Ishikawa (cell line): Measurements from ENCODE around the gene IFI27L1.

ENCODE experiments used
- EGR1 ChIP-seq: IDR thresholded peaks from 2 replicates; pipeline ENCODE4 v1.6.1; 2012
- EP300 ChIP-seq: IDR thresholded peaks from 2 replicates; pipeline ENCODE4 v1.6.1; 2012; ENCODE audit warnings: borderline replicate concordance
- RAD21 ChIP-seq: IDR thresholded peaks from 2 replicates; pipeline ENCODE4 v1.6.1; 2012; ENCODE audit warnings: low read depth
- TAF1 ChIP-seq: IDR thresholded peaks from 2 replicates; pipeline ENCODE4 v1.6.1; 2012; ENCODE audit warnings: low read depth, mild to moderate bottlenecking
- TF ChIP-seq, protein P1 (sequence below): IDR thresholded peaks from 2 replicates; pipeline ENCODE4 v1.6.1; 2012
- TF ChIP-seq, protein P2 (sequence below): IDR thresholded peaks from 2 replicates; pipeline ENCODE4 v1.6.1; 2012; ENCODE audit warnings: low read depth, mild to moderate bottlenecking
- TF ChIP-seq, protein P3 (sequence below): IDR thresholded peaks from 2 replicates; pipeline ENCODE4 v1.6.1; 2012

DNA sequence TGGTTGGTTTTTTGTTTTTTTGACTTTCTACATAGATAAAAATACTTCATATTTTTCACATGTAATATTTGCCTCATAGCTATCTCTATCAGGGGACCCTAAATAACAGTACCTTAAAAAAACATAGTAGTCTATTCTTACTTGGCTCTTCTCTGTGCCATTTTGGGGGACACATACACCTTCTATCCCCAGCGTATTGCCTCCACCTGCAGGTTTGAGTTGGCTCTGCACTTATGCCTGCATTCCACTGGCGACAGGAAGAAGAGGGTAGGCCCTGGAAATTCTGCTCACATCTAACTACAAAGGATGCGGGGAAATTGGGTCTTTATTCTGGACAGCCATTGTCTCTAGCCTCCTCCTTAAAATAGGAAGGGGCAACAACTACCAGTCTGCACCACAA, 62.1 kb downstream of the IFI27L1 start:
- TF ChIP-seq TAF1 (no peak), EP300 (no peak), RAD21 (peak; percentile 39; the same call in 1 of the 2 replicates), EGR1 (no peak)
- TF ChIP-seq, protein P1, sequence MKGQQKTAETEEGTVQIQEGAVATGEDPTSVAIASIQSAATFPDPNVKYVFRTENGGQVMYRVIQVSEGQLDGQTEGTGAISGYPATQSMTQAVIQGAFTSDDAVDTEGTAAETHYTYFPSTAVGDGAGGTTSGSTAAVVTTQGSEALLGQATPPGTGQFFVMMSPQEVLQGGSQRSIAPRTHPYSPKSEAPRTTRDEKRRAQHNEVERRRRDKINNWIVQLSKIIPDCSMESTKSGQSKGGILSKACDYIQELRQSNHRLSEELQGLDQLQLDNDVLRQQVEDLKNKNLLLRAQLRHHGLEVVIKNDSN = no peak
- TF ChIP-seq, protein P2, sequence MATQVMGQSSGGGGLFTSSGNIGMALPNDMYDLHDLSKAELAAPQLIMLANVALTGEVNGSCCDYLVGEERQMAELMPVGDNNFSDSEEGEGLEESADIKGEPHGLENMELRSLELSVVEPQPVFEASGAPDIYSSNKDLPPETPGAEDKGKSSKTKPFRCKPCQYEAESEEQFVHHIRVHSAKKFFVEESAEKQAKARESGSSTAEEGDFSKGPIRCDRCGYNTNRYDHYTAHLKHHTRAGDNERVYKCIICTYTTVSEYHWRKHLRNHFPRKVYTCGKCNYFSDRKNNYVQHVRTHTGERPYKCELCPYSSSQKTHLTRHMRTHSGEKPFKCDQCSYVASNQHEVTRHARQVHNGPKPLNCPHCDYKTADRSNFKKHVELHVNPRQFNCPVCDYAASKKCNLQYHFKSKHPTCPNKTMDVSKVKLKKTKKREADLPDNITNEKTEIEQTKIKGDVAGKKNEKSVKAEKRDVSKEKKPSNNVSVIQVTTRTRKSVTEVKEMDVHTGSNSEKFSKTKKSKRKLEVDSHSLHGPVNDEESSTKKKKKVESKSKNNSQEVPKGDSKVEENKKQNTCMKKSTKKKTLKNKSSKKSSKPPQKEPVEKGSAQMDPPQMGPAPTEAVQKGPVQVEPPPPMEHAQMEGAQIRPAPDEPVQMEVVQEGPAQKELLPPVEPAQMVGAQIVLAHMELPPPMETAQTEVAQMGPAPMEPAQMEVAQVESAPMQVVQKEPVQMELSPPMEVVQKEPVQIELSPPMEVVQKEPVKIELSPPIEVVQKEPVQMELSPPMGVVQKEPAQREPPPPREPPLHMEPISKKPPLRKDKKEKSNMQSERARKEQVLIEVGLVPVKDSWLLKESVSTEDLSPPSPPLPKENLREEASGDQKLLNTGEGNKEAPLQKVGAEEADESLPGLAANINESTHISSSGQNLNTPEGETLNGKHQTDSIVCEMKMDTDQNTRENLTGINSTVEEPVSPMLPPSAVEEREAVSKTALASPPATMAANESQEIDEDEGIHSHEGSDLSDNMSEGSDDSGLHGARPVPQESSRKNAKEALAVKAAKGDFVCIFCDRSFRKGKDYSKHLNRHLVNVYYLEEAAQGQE = no peak
- TF ChIP-seq, protein P3, sequence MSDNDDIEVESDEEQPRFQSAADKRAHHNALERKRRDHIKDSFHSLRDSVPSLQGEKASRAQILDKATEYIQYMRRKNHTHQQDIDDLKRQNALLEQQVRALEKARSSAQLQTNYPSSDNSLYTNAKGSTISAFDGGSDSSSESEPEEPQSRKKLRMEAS = no peak
